HG03097 (cell line): Measurements from ENCODE around the gene CCSER1.

Experiments used
- ATAC-seq: cut with Tn5 transposase; IDR thresholded peaks from one replicate; pipeline ENCODE4 v1.9.1; 2021; ENCODE audit not compliant: unreplicated experiment, low FRiP score

CCSER1 gene

GRCh38 chr4:90994851-90995574 is 867.8 kb downstream of the CCSER1 start:
- ATAC-seq, result no peak

DNA sequence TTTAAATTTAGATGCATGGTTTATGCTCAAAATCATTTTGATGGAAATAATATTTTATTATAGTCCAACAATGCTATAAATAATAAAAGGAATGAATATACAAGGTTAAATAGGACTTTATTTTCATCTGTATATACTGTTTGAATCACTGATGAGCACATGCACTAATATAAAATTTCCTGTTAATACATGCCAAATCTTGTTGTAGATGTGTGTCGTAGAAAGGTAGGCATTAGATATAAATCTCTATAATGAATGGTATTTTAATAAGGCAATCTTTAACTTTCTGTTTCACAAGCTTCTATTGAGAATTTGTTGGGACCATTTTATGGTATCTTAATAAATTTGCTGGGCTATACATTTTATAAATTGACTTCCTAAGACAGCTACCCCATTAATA is 868.8 kb downstream of the CCSER1 start:
- no peak for ATAC-seq

DNA sequence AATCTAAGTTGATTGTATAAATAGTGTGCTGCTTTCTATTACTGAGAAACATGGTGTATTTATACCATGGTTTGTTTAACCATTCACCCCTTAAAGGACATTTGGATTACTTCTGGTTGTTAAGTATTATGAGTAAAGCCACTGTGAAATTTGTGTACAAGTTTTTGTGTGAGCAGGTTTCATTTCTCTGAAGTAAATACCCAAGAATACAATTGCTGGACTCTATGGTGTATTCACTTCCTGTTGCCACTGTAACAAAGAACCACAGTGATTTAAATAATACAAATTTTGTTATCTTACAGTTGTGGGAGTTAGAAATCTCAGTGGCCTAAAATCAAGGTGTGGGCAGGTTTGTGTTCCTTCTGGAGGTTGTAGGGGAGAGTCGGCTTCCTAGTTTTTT is 869.6 kb downstream of the CCSER1 start:
- peak; percentile 63 for ATAC-seq

DNA sequence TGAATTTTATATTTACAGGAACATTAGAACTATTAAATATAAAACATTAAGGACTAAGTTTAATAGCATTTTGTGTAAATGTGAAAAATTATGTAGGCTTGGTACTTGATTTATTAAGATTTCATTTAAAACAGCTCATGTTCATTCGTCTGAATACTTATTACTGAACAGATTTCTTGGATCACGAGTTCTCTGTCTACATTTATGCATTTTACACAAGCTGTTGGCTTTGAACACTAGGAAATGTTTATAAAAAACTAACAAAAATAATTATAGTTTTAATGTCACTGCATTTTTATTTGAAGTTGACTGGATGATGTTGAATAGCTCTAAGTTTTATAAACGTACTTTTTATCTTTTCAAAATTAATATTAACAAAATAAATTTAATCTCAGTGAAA is 888.7 kb downstream of the CCSER1 start:
- no peak for ATAC-seq

- no peak for ATAC-seq
Measured at GRCh38 chr4:91019513-91019912, 892.3 kb downstream of the CCSER1 start.

GRCh38 chr4:91025241-91026148 is 898.3 kb downstream of the CCSER1 start:
- ATAC-seq, result no peak

- ATAC-seq, result no peak
Measured at GRCh38 chr4:91028228-91028627, 901.0 kb downstream of the CCSER1 start.

GRCh38 chr4:91031761-91032160 is 904.6 kb downstream of the CCSER1 start:
- no peak for ATAC-seq

- ATAC-seq, result no peak
Measured at GRCh38 chr4:91032725-91033445, 905.7 kb downstream of the CCSER1 start.

GRCh38 chr4:91035276-91035675 is 908.1 kb downstream of the CCSER1 start:
- ATAC-seq, result no peak

DNA sequence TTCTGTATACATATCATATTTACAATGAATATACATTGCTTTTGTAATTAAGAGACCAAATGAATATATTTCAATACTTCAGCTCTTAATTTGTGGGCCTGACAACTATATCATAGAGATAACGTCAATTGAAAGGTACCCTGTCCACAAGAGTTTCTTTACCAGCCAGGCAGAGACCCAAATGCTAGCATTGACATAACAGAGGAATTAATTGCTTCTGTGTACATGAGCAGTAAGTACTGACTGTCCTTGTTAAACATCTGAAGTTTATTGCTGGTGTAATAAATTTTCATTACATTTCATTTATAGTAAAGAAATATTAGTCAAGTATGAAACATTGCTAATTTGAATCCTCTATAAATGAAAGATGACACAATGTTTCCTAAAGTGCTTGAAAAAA is 910.8 kb downstream of the CCSER1 start:
- ATAC-seq, result no peak

GRCh38 chr4:91057871-91058270 is 930.7 kb downstream of the CCSER1 start:
- no peak for ATAC-seq

GRCh38 chr4:91058345-91058744 is 931.2 kb downstream of the CCSER1 start:
- no peak for ATAC-seq

DNA sequence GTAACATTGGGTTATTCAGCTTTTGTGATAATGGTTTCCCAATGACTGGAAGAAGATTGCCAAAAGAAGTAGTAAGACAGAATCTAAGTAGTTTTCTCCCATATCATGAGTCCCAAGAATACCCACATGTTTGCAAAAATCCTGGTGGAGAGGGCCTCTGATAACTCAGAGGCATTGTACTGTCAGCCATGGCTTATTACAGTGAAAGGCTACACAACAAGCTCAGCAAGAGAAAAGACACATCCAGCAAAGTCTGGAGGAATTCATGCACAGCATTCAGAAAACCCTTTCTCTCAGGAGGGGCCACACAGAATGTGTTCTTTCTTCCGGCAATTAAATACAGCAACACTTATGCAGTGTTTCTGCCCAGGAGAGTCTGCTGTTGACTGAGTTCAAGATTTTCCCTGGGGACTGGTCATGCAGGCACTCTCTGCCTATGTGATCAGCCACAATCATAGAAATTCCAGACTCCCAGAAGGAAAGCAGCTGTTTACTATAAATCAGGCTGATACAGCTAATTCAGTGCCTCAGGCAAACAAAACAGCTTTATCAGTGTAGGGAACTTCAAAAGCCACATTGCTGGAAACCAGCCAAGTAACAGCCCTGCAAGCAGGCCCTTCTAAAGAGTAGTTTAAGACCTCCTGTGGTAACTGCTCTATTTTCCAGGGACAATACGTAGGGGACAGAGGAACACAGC is 937.1 kb downstream of the CCSER1 start:
- ATAC-seq, result no peak

DNA sequence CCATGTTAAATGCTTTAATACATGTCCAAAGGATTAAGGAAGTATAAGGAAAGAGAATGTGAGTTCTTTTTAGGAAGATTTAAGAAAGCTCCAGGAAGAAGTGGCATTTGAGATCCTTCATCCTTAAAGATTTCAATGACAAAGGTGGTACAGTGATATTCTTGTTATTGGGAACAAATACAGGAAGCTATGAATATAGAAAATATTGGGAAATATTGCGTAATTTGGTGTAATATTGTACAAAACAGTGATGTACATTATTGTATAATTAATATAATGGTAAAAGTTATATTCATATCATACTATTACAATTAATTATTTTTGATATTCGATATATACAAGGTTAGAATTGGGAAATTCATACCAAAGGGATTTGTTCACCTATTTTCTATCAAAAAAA is 937.9 kb downstream of the CCSER1 start:
- ATAC-seq, result no peak

DNA sequence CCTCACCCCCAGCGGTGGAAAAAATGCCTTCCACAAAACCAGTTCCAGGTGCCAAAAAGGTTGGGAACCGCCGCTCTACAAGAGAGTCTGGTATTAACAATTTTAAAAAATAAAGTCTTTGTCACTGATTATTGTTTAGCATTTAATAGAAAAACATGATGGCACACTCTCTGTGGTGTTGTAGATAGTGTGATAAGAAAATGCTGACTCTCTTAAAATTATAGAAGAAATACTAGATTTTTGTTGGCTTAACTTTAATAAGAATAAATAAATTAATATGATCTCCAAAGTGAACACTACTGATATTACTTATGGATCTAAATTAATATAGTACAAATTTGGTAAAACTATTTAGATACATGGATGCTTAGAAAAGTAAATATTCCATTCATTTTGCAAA is 943.5 kb downstream of the CCSER1 start:
- ATAC-seq, result no peak

DNA sequence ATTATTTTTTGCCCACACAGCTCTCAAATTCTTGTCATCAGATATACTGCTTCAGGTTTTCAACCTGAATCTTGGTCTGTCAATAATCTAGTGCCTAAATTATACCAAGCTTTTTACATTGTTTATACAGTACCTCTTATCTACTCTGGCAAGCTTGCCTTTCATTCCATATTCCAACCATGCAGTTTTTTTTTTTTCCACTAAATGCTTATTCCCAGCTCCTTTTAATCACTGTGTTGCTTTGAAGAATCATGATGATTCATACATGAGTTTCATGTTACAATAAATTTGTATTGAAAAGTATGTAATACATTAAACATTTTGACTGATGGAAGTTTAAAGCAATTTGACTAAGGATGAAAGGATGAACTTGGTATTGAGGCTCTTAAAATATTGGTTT is 949.0 kb downstream of the CCSER1 start:
- no peak for ATAC-seq

DNA sequence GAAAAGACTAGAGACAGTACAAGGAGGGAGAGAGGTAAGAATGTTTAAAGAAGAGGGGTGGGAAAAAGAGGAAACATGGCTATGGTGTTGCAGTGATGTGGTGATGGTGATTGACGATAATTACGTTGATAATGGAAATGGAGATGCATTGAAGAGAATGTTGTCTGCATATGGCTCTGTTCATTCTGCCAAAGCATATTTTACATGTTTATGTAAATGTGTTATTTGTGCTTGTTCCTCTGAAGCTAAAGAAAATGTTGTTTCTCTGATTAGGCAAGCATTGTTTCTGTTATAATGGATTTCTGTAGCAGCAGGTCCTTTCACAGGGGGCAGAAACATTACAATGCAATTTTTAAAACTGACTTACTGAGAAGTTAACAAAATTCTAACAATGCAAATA is 958.8 kb downstream of the CCSER1 start:
- no peak for ATAC-seq

DNA sequence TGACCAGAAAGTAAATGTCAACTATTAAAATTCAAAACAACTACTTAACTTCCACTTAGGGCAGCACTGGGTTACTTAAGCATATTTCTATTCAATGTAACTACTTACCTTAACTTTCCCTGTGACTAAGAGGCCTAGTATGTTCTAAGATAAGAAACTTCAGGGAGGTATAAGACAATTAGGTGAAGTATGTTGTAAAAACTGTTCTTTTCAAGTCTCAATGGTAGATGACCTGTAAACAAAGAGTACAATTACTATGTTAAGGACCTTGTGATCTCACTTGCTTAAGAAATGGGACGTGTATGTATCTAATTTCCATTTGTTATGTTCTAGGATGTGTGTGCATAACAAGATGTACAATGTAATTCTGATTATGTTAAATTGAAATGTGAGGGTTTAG is 960.5 kb downstream of the CCSER1 start:
- ATAC-seq, result no peak

DNA sequence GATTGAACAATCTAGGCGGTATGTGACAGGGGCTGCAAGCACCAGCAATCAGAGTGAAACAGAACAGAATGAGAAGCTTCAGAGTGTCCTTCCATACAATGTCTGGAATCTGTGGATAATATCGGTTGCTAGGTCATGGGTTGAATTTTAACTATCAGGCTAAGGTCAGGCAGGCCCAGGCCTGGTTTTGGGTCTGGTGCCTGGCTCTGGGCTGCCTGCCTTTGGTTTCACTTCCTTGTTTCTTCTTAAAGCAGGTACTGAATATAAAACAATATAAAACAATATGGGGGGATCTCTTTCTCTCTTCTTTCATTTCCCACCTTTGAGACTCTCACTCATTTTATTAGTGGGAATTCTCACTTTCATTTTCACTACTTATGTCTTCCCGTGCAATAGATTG is 962.0 kb downstream of the CCSER1 start:
- ATAC-seq, result no peak
